Left ventricle myocardium inferior (tissue), 1 donor: ENCODE data around the gene CXorf58. TPM values are rescaled to one million over a fixed set of nuclear protein-coding genes. Genes with fewer than 3 reads are reported as not detected.

ENCODE experiments used
- DNase-seq: peaks from one replicate; pipeline ENCODE4 v3.0.0-alpha.2; 2020
- H3K27ac ChIP-seq: fragments of 200-600 bp; replicated peaks from 2 replicates; pipeline ENCODE4 v1.8.0; 2021
- H3K27me3 ChIP-seq: fragments of 200-600 bp; 2 replicates; pipeline ENCODE4 v1.8.0; 2021; ENCODE audit warnings: low read depth
- H3K36me3 ChIP-seq: fragments of 200-600 bp; 2 replicates; pipeline ENCODE4 v1.8.0; 2021
- H3K4me1 ChIP-seq: fragments of 200-600 bp; 2 replicates; pipeline ENCODE4 v1.8.0; 2021
- H3K4me3 ChIP-seq: fragments of 200-600 bp; 2 replicates; pipeline ENCODE4 v1.8.0; 2021; ENCODE audit warnings: mild to moderate bottlenecking, moderate library complexity
- H3K9me3 ChIP-seq: fragments of 200-600 bp; replicated peaks from 2 replicates; pipeline ENCODE4 v1.8.0; 2021
- intact Hi-C: fragments of 100-400 bp; cut with micrococcal nuclease; formaldehyde crosslinking; loops from one replicate; pipeline ENCODE4 v1.11.0; 2022
- total RNA-seq: library from RNA; stranded (reverse); fragmentation: NEBNext Ultra II Directional; extraction: Animal tissue kit (Norgen Biotek cat#: 25700); gene quantifications from one replicate; pipeline ENCODE4 v1.2.1, GENCODE V29; 2021
- TF ChIP-seq, protein P1 (sequence below): fragments of 200-600 bp; IDR thresholded peaks from 2 replicates; pipeline ENCODE4 v1.8.0; 2021; ENCODE audit warnings: antibody characterized with exemption, mild to moderate bottlenecking, borderline replicate concordance
- donor health status: DM: no; HTN: yes; CAD: no; lungs with severe emphysema.

Gene CXorf58
- total RNA-seq, 1 donor from 2014 or later: 0.49 TPM

DNA sequence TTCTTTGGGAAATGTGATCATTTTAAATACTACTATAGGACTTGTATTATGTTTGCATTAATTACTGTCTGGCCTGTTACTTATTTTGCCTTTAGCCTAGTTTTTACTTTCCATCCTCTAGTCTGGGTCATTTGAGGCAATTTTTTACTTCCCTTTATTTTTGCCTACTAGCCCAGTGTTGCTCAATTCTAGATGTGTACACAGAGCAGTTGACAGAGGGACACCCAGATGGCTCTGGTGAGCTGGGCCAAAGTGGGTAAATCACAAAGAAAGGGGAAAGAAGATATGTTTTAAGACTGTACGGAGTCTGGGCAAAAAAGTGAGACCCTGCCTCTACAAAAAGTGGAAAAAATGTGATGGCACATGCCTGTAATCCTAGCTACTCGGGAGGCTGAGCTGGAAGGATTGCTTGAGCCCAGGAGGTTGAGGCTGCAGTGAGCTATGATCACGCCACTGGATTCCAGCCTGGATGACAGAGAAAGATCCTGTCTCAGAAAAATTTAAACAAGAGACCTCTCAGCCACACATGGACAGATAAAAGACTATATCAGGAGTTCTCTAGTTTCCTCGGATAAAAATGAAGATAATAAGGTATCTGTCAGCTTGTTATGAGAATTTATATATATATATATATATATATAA lies 35.8 kb upstream of the CXorf58 start:
- no peaks in the 10 kb centered on the region for H3K36me3 ChIP-seq
- no peak for DNase-seq
- no peak overlapping the region for H3K4me3 ChIP-seq
- intact Hi-C loops: no loop called here
- no peaks in the 10 kb centered on the region for H3K27me3 ChIP-seq
- H3K9me3 ChIP-seq: no peaks in the 10 kb centered on the region
- TF ChIP-seq, protein P1, sequence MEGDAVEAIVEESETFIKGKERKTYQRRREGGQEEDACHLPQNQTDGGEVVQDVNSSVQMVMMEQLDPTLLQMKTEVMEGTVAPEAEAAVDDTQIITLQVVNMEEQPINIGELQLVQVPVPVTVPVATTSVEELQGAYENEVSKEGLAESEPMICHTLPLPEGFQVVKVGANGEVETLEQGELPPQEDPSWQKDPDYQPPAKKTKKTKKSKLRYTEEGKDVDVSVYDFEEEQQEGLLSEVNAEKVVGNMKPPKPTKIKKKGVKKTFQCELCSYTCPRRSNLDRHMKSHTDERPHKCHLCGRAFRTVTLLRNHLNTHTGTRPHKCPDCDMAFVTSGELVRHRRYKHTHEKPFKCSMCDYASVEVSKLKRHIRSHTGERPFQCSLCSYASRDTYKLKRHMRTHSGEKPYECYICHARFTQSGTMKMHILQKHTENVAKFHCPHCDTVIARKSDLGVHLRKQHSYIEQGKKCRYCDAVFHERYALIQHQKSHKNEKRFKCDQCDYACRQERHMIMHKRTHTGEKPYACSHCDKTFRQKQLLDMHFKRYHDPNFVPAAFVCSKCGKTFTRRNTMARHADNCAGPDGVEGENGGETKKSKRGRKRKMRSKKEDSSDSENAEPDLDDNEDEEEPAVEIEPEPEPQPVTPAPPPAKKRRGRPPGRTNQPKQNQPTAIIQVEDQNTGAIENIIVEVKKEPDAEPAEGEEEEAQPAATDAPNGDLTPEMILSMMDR: no peak
- no peak overlapping the region for H3K27ac ChIP-seq
- no peaks in the 10 kb centered on the region for H3K4me1 ChIP-seq

DNA sequence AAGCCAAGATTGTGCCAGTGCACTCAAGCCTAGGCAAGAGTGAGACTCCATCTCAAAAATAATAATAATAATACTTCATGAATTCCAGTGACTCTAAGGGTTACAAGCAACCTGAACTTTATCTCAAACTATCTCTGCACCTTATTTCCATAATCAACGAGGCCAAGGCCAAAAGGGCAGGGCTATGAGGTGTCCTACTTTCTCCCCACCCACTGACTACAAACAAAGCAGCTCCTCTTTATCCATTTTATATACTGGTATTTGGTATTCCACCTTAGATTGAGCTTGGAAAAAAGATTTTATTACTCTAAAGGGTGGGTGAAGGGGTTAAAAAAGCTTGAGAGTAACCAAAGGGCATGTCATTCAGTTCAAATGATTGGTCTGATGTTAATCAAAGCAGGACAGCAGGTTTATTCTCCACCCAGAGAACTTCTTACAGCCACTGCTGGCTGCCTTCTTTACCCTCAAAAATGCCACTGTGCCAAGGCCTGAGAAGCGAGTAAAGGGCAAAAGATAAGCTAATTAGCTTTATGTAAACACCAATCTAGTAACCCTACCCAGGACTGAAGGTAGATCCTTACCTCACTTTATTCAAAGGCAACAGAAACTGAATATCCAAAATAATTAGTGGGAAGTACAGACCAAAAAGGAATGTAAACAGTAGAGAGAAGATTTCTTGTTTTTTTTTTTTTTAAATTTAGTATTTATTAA lies 28.3 kb upstream of the CXorf58 start:
- Histone ChIP-seq H3K4me3 (no peak overlapping the region), H3K27ac (no peak overlapping the region), H3K9me3 (no peaks in the 10 kb centered on the region), H3K36me3 (no peaks in the 10 kb centered on the region), H3K4me1 (no peaks in the 10 kb centered on the region), H3K27me3 (no peaks in the 10 kb centered on the region)
- DNase-seq: no peak
- intact Hi-C loops: no loop called here
- TF ChIP-seq, protein P1: no peak

DNA sequence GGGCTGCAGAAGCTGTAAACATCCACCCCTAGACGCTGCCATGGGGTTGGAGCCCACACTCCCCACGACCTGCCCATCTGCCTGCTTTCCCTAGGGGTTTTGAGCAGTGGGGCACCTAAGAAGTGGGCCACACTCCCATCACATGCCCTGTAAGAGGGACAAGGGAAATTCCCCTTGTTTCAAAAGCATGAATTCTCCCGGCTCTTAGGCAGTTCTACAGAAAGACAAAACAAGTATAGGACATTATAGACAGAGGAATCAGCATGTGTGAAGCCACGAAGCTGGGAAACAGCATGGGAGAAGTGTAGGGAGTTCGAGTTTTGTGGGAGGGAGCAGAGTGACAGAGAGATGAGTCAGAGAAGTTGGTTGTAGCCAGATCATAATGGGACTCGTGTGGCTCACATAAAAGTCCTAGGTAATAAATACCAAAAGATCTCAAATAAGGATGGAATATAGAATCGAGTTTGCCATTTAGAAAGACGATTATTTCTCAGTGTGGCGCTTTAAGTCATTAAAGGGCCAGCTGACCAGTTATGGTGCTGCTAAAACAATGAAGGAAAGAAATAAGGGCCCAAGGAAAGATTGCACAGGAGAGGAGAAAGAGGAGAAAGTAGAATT lies 24.0 kb upstream of the CXorf58 start:
- TF ChIP-seq, protein P1: no peak

DNA sequence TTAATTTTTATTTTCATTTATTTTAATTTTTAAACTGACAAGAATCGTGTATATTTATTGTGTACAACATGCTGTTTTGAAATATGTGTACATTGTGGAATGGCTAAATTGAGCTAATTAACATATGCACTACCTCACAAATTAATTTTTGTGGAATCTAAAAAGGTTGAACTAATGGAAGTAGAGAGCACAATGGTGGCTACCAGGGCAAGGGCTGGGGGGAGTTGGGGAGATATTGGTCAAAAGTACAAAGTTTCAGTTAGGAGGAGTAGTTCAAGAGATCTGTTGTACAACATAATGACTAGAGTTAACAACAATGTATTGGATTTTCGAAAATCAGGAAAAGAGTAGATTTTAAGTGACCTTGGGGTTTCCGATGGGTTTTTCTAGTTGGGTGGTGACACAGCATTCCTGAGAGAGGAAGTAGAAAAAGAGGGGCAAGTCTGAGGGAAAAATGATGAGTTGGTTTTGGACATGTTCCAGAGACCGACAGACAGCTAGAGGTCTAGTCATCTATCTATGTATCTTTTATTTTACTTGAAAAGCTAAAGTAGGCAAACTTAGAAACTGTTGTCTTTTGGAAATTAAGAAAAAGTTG lies 23.3 kb upstream of the CXorf58 start:
- H3K4me3 ChIP-seq: no peak overlapping the region
- H3K9me3 ChIP-seq: no peaks in the 10 kb centered on the region
- no peak for DNase-seq
- H3K4me1 ChIP-seq: no peaks in the 10 kb centered on the region
- no peaks in the 10 kb centered on the region for H3K36me3 ChIP-seq
- no peaks in the 10 kb centered on the region for H3K27me3 ChIP-seq
- intact Hi-C loops: no loop called here
- no peak overlapping the region for H3K27ac ChIP-seq
- TF ChIP-seq, protein P1: no peak

More for the DNA sequence above, 24.0 kb upstream of the CXorf58 start:
- H3K36me3 ChIP-seq: no peaks in the 10 kb centered on the region
- H3K27ac ChIP-seq: no peak overlapping the region
- no peaks in the 10 kb centered on the region for H3K4me1 ChIP-seq
- no peaks in the 10 kb centered on the region for H3K27me3 ChIP-seq
- intact Hi-C loops: no loop called here
- no peak for DNase-seq
- H3K4me3 ChIP-seq: no peak overlapping the region
- H3K9me3 ChIP-seq: no peaks in the 10 kb centered on the region

DNA sequence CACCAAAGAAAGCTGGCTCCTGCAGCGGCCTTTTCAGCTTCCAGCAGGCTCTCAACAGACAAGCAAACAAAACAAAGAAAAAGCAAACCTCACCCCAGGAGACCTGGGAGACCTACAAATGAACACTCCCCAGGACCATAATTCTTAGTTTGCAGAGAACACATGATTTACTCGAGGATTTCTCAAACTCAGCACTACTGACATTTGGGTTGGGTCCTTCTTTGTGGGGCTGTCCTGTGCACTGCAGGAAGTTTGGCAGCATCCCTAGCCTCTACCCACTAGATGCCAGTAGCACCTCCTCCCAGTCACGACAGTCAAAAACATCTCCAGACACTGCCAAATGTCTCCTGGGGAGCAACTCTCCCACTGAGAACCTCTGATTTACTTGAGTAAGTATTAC lies 22.0 kb upstream of the CXorf58 start:
- Histone ChIP-seq H3K27ac (no peak overlapping the region), H3K4me3 (no peak overlapping the region), H3K27me3 (no peaks in the 10 kb centered on the region), H3K36me3 (no peaks in the 10 kb centered on the region), H3K4me1 (no peaks in the 10 kb centered on the region), H3K9me3 (no peaks in the 10 kb centered on the region)
- intact Hi-C loops: no loop called here
- TF ChIP-seq, protein P1: no peak
- DNase-seq: no peak
